Body of pancreas (tissue), 4 donors: ENCODE data around the gene COA7. TPM values are rescaled to one million over a fixed set of nuclear protein-coding genes. Genes with fewer than 3 reads are reported as not detected.
"Not testable (repeated sequence)": the region's sequence is repeated elsewhere in the genome, so short reads cannot be mapped to it uniquely, and the experiment has no call there.

Experiments used
- ATAC-seq: fragments of 150-250 bp; one replicate; pipeline ENCODE4 v1.9.1; 2016
- DNase-seq, 4 donors: peaks; one replicate each; pipeline ENCODE4 v3.0.0-alpha.2; 2019
- H3K27ac ChIP-seq, 4 donors: fragments of 200-600 bp; sonication (generic); 1 replicate in 3 of 4; 2 replicates in 1 of 4; pipeline versions ENCODE4 v1.5.1 to v1.6.1; 2016 to 2019; ENCODE audit warnings: mild to moderate bottlenecking in 1 of 4, mixed read lengths in 1 of 4, moderate library complexity in 1 of 4
- H3K27me3 ChIP-seq, 2 donors: fragments of 200-600 bp; sonication (generic); one replicate each; pipeline ENCODE4 v1.6.0; 2016; ENCODE audit warnings: mild to moderate bottlenecking in 1 of 2
- H3K36me3 ChIP-seq, 2 donors: fragments of 200-600 bp; sonication (generic); replicated peaks in 1 of 2; 2 replicates each; pipeline ENCODE4 v1.5.1; 2016; ENCODE audit warnings: low read depth in 2 of 2; ENCODE audit not compliant: insufficient read depth in 1 of 2
- H3K4me1 ChIP-seq: fragments of 200-600 bp; sonication (generic); one replicate; pipeline ENCODE4 v1.6.0; 2016
- H3K4me3 ChIP-seq, 2 donors: fragments of 200-600 bp; sonication (generic); 1 replicate in 1 of 2; 2 replicates in 1 of 2; pipeline ENCODE4 v1.5.1; 2016 to 2019
- H3K9me3 ChIP-seq, 3 donors: fragments of 200-600 bp; sonication (generic); 1 replicate in 2 of 3; 2 replicates in 1 of 3; pipeline ENCODE4 v1.5.1; 2016
- CTCF ChIP-seq, 7 experiments: fragments of 450-650 bp in 4 of 7; fragments of 200-600 bp in 3 of 7; sonication (generic) in 3 of 7; IDR thresholded peaks; one replicate each; pipeline ENCODE4 v1.5.1; 2016 to 2019; ENCODE audit warnings: antibody characterized with exemption in 7 of 7
- POLR2A ChIP-seq, 3 donors: fragments of 450-650 bp; IDR thresholded peaks; one replicate each; pipeline ENCODE4 v1.6.1; 2016; ENCODE audit warnings: antibody characterized with exemption in 3 of 3, mild to moderate bottlenecking in 2 of 3
- WGBS, 2 donors: methylation state at CpG; one replicate each; pipeline ENCODE4 v1.1.5; 2017; 5-methylcytosine and 5-hydroxymethylcytosine counted together
- intact Hi-C: fragments of 100-400 bp; cut with DNase I; formaldehyde crosslinking; loops from one replicate; pipeline ENCODE4 v1.15.1; 2023
- total RNA-seq, 2 donors: library from RNA; depleted of rRNA; stranded (reverse); fragments of >200 nt; gene quantifications; one replicate each; pipeline ENCODE4 v1.1.0, GENCODE V29; 2016

The COA7 gene
- total RNA-seq, 2 donors from 2014 or later, result 4.3 to 6.0 TPM

- DNase-seq, result no peak
- intact Hi-C loops, result no loop called here
- H3K9me3 ChIP-seq, result no peaks in the 10 kb centered on the region
- TF ChIP-seq CTCF (IDR thresholded peaks at IDR 0.05) (no peak), POLR2A (IDR thresholded peaks at IDR 0.05) (no peak)
- peaks cover 16% of the 10 kb centered on the region for H3K4me1 ChIP-seq
- H3K27me3 ChIP-seq, result no peaks in the 10 kb centered on the region
- H3K36me3 ChIP-seq, result no peaks in the 10 kb centered on the region
- no peak for ATAC-seq
- no peak overlapping the region for H3K27ac ChIP-seq
- H3K4me3 ChIP-seq, result no peak overlapping the region
- 75 to 88% methylated on average over 5 of the region's 6 CpGs for WGBS, 2 donors
Measured at GRCh38 chr1:52706136-52706670, 8.1 kb upstream of the COA7 start.

GRCh38 chr1:52702886-52703787 is 5.0 kb upstream of the COA7 start:
- no peaks in the 10 kb centered on the region for H3K36me3 ChIP-seq
- DNase-seq (peak; percentile 91 to 96 (median 94)), ATAC-seq (peak; percentile 90)
- H3K27me3 ChIP-seq, result no peaks in the 10 kb centered on the region
- 4 to 19% methylated on average over 7 to 35 of the region's 35 CpGs for WGBS, 2 donors
- peak overlapping the region; percentile 77 to 92 (median 84) for H3K27ac ChIP-seq
- intact Hi-C loops, result no loop called here
- no peak for TF ChIP-seq CTCF (IDR thresholded peaks at IDR 0.05)
- TF ChIP-seq POLR2A (IDR thresholded peaks at IDR 0.05), result peak; percentile 27 to 77 (median 75)
- no peak overlapping the region for H3K4me3 ChIP-seq
- no peaks in the 10 kb centered on the region for H3K9me3 ChIP-seq
- H3K4me1 ChIP-seq, result peaks cover 32% of the 10 kb centered on the region

DNA sequence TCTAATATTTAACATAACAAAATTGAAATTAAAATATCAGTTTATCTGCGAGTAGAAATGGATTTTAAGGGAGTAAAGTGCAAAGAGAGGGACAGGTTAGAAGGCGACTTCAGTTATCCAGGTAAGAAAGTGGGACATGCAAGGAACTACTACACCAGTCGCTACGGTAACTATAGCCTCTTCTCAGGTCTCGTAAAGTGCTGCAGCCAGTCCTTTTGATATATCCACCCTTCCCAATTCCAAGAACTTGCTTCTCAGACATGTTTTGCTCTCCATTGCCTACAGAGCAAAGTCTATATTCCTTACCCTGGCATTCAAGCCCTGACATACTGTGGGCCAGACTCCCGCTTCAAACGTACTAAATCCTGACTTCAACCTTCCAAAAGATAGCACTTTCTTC is 2.5 kb downstream of the COA7 start:
- intact Hi-C loops, result no loop called here
- H3K4me1 ChIP-seq, result peaks cover 23% of the 10 kb centered on the region
- H3K27ac ChIP-seq, result no peak overlapping the region
- TF ChIP-seq CTCF (IDR thresholded peaks at IDR 0.05) (no peak), POLR2A (IDR thresholded peaks at IDR 0.05) (no peak)
- no peaks in the 10 kb centered on the region for H3K9me3 ChIP-seq
- no peak overlapping the region for H3K4me3 ChIP-seq
- 95 to 96% methylated on average over 7 of the region's 7 CpGs for WGBS, 2 donors
- DNase-seq, result no peak
- no peaks in the 10 kb centered on the region for H3K27me3 ChIP-seq
- ATAC-seq, result no peak
- H3K36me3 ChIP-seq, result peaks cover 0 to 8% of the 10 kb centered on the region in 2 donors

- 92 to 100% methylated on average over 1 of the region's 1 CpG for WGBS, 2 donors
- H3K36me3 ChIP-seq, result peaks cover 0 to 8% of the 10 kb centered on the region in 2 donors
Measured at GRCh38 chr1:52693843-52694242, 4.3 kb downstream of the COA7 start.

DNA sequence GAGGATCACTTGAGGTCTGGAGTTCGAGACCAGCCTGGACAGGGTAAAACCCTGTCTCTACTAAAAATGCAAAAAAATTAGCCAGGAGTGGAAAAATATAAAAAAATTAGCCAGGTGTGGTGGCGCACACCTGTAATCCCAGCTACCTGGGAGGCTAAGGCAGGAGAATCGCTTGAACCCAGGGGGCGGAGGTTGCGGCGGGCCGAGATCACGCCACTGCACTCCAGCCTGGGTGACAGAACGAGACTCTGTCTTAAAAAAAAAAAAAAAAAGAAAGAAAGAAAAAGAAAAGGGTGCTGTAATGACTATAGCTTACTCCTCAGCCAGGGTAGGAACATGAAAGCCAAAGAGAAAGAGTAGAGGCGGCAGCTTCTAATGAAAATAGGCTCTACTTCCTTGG is 4.8 kb downstream of the COA7 start:
- intact Hi-C loops, ATAC-seq, H3K27ac ChIP-seq, DNase-seq, H3K4me3 ChIP-seq, H3K27me3 ChIP-seq, H3K9me3 ChIP-seq: not testable (repeated sequence)
- peaks cover 12% of the 10 kb centered on the region for H3K4me1 ChIP-seq
- WGBS, 2 donors, result 97 to 98% methylated on average over 6 to 10 of the region's 10 CpGs
- peaks cover 0 to 10% of the 10 kb centered on the region in 2 donors for H3K36me3 ChIP-seq

More at GRCh38 chr1:52693843-52694242, 4.3 kb downstream of the COA7 start:
- Histone ChIP-seq H3K4me1 (peaks cover 17% of the 10 kb centered on the region), H3K9me3 (no peaks in the 10 kb centered on the region), H3K27me3 (no peaks in the 10 kb centered on the region), H3K27ac (no peak overlapping the region), H3K4me3 (no peak overlapping the region)
- intact Hi-C loops, result no loop called here
- no peak for TF ChIP-seq CTCF (IDR thresholded peaks at IDR 0.05)
- TF ChIP-seq POLR2A (IDR thresholded peaks at IDR 0.05), result no peak
- DNase-seq, result no peak
- no peak for ATAC-seq
